Measurements from ENCODE around the gene PRDX1. TPM values are rescaled to one million over a fixed set of nuclear protein-coding genes. Genes with fewer than 3 reads are reported as not detected.
A peak's percentile ranks its signal among the peaks of the same experiment; 100 is the strongest.

Gene PRDX1
- total and polyA plus RNA-seq, 2 of the 13 experiments (the other 11 are each of a cell fraction or from before 2014, with no cell fraction given), result 761 to 1,898 TPM

DNA sequence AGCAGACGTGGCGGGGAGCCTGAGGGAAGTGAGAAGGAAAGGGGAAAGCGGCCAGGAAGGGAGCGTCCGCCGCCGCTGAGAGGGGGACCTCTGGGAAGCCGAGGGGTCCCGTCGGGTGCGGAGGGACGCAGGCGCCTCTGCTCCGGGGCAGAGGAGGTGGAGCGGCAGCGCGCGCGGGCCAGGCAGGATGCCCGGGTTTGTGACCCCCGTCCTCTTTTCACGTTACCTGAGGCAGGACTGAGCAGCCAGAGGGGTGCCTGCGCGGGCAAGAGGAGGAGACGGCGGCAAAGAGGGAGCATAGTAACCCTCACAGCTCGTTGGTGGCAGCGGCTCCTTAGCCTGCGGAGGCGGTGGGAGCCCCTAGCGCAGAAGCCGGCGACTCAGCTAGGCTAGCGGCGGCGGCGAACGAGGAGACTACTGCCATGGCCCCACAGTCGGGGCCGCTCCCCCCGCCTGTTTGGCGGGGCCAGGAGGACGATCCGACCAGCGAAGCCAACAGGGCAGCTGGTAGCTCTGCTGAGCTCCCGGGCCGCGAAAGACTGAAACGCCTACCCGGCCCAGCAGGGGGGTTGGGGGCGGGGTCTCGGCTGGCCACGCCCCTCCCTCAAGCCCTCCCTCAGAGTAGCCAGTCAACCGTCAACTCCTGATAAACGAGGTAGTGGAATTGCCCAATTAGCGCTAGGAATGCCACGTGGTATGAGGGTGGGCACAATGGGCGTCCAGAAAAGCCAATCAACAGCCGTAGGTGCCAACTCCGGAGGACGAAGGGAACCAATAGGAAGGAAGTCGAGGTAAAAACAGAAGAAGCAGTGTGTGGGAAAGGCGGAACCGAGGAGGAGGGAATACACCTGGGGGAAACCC is 30.8 kb downstream of the PRDX1 start, which contains the start of gene TESK2 (continued):
- TF ChIP-seq, protein P1, sequence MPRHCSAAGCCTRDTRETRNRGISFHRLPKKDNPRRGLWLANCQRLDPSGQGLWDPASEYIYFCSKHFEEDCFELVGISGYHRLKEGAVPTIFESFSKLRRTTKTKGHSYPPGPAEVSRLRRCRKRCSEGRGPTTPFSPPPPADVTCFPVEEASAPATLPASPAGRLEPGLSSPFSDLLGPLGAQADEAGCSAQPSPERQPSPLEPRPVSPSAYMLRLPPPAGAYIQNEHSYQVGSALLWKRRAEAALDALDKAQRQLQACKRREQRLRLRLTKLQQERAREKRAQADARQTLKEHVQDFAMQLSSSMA (CRISPR knock-in tag; IDR thresholded peaks at IDR 0.05), result 0 out of 2 replicates have a peak, but pooled peaks have one; percentile 57
- TF ChIP-seq CC2D1A (CRISPR knock-in tag; IDR thresholded peaks at IDR 0.05) (no peak), ZNF644 (CRISPR knock-in tag; IDR thresholded peaks at IDR 0.05; ENCODE audit: low read depth) (no peak), ELF4 (CRISPR knock-in tag; IDR thresholded peaks at IDR 0.05; ENCODE audit: borderline replicate concordance) (0 out of 2 replicates have a peak, but pooled peaks have one; percentile 20), PAX8 (CRISPR knock-in tag; IDR thresholded peaks at IDR 0.05; ENCODE audit: borderline replicate concordance) (no peak), SMAD9 (CRISPR knock-in tag; IDR thresholded peaks at IDR 0.05) (no peak), IKZF1 (IDR thresholded peaks at IDR 0.05) (no peak), MZF1 (CRISPR knock-in tag; IDR thresholded peaks at IDR 0.05; ENCODE audit: borderline replicate concordance) (no peak), ZNF672 (CRISPR knock-in tag; IDR thresholded peaks at IDR 0.05) (no peak), HES4 (CRISPR knock-in tag; IDR thresholded peaks at IDR 0.05; ENCODE audit: borderline replicate concordance) (no peak)
- TF ChIP-seq, protein P2, sequence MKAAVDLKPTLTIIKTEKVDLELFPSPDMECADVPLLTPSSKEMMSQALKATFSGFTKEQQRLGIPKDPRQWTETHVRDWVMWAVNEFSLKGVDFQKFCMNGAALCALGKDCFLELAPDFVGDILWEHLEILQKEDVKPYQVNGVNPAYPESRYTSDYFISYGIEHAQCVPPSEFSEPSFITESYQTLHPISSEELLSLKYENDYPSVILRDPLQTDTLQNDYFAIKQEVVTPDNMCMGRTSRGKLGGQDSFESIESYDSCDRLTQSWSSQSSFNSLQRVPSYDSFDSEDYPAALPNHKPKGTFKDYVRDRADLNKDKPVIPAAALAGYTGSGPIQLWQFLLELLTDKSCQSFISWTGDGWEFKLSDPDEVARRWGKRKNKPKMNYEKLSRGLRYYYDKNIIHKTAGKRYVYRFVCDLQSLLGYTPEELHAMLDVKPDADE (CRISPR knock-in tag; IDR thresholded peaks at IDR 0.05), result no peak
- TF ChIP-seq, protein P3, sequence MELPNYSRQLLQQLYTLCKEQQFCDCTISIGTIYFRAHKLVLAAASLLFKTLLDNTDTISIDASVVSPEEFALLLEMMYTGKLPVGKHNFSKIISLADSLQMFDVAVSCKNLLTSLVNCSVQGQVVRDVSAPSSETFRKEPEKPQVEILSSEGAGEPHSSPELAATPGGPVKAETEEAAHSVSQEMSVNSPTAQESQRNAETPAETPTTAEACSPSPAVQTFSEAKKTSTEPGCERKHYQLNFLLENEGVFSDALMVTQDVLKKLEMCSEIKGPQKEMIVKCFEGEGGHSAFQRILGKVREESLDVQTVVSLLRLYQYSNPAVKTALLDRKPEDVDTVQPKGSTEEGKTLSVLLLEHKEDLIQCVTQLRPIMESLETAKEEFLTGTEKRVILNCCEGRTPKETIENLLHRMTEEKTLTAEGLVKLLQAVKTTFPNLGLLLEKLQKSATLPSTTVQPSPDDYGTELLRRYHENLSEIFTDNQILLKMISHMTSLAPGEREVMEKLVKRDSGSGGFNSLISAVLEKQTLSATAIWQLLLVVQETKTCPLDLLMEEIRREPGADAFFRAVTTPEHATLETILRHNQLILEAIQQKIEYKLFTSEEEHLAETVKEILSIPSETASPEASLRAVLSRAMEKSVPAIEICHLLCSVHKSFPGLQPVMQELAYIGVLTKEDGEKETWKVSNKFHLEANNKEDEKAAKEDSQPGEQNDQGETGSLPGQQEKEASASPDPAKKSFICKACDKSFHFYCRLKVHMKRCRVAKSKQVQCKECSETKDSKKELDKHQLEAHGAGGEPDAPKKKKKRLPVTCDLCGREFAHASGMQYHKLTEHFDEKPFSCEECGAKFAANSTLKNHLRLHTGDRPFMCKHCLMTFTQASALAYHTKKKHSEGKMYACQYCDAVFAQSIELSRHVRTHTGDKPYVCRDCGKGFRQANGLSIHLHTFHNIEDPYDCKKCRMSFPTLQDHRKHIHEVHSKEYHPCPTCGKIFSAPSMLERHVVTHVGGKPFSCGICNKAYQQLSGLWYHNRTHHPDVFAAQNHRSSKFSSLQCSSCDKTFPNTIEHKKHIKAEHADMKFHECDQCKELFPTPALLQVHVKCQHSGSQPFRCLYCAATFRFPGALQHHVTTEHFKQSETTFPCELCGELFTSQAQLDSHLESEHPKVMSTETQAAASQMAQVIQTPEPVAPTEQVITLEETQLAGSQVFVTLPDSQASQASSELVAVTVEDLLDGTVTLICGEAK (IDR thresholded peaks at IDR 0.05), result no peak
- TF ChIP-seq, protein P3 (CRISPR knock-in tag; IDR thresholded peaks at IDR 0.05), result peak; percentile 77
- TF ChIP-seq, protein P4, sequence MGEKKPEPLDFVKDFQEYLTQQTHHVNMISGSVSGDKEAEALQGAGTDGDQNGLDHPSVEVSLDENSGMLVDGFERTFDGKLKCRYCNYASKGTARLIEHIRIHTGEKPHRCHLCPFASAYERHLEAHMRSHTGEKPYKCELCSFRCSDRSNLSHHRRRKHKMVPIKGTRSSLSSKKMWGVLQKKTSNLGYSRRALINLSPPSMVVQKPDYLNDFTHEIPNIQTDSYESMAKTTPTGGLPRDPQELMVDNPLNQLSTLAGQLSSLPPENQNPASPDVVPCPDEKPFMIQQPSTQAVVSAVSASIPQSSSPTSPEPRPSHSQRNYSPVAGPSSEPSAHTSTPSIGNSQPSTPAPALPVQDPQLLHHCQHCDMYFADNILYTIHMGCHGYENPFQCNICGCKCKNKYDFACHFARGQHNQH (CRISPR knock-in tag; IDR thresholded peaks at IDR 0.05), result peak; percentile 49

All from HepG2 (cell line).